T-helper 2 cell treated with Interferon-gamma antibody and Interleukin-4, amounts not matched to agents 5 μg/mL and 100 μg/mL, for 36 hours (primary cell): ENCODE measurements around the gene NUDT1.
A peak's percentile ranks its signal among the peaks of the same experiment; 100 is the strongest.

Experiments used
- DNase-seq: peaks from one replicate; pipeline ENCODE4 v3.0.0; 2021; ENCODE audit warnings: low spot score
- H3K27ac Mint-ChIP-seq: one replicate; pipeline ENCODE4 v1.8.0; 2021; ENCODE audit warnings: mild to moderate bottlenecking, mixed read lengths
- H3K27me3 Mint-ChIP-seq: one replicate; pipeline ENCODE4 v1.8.0; 2021; ENCODE audit warnings: low read depth, mixed read lengths
- H3K36me3 Mint-ChIP-seq: one replicate; pipeline ENCODE4 v1.8.0; 2021; ENCODE audit warnings: low read depth, mixed read lengths
- H3K4me1 Mint-ChIP-seq: one replicate; pipeline ENCODE4 v1.8.0; 2021; ENCODE audit warnings: low read depth, mixed read lengths
- H3K4me3 Mint-ChIP-seq: one replicate; pipeline ENCODE4 v1.8.0; 2022; ENCODE audit warnings: mild to moderate bottlenecking, moderate library complexity, mixed read lengths
- H3K9me3 Mint-ChIP-seq: one replicate; pipeline ENCODE4 v1.8.0; 2021; ENCODE audit warnings: mixed read lengths

NUDT1 gene

DNA sequence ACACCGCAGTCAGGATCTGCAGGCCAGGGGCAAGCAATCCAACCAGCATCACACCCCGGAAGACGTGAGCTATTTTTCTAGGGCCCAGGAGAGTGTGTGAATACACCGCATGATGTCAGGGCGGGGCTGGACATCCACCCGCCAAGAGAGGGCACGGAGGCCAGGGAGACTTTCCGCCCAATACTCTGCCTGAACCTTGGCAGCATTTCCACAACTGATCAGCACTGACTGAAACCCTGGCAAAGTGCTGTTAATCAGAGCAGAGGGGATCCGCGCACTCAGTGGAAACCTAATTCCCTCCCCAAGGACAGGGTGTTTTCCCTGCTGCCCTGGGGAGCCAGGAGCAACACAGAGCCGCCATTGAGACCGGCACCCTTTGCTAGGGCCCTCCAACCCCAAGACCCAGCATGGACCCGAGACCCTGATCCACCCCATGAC lies 17.5 kb upstream of the NUDT1 start:
- no peak overlapping the region for H3K27ac Mint-ChIP-seq
- H3K27me3 Mint-ChIP-seq, result no peaks in the 10 kb centered on the region
- no peak for DNase-seq
- H3K36me3 Mint-ChIP-seq, result peaks cover 27% of the 10 kb centered on the region
- H3K4me3 Mint-ChIP-seq, result no peak overlapping the region
- peaks cover under 1% of the 10 kb centered on the region for H3K4me1 Mint-ChIP-seq
- H3K9me3 Mint-ChIP-seq, result no peaks in the 10 kb centered on the region

DNA sequence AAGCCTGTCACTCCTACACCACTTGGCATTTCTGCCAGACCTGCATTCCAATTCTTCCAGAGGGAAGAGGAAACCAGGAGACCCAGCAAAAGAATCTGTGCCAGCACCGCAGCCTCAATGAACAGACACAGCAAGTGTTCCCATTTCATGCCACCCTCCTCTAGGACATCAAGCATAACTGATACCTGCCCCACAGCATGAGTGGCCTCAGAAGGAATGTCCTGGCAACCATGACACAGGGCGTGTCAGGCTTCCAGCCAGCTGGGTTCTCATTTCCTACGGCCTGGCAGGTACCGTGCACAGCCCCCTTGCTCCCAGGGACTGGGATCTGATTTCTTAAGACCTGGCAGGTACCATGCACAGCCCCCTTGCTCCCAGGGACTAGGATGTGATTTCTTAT lies 17.1 kb upstream of the NUDT1 start:
- DNase-seq, result no peak
- H3K4me3 Mint-ChIP-seq, result no peak overlapping the region
- no peak overlapping the region for H3K27ac Mint-ChIP-seq
- H3K4me1 Mint-ChIP-seq, result peaks cover 4% of the 10 kb centered on the region
- H3K27me3 Mint-ChIP-seq, result no peaks in the 10 kb centered on the region
- no peaks in the 10 kb centered on the region for H3K9me3 Mint-ChIP-seq
- H3K36me3 Mint-ChIP-seq, result peaks cover 29% of the 10 kb centered on the region

DNA sequence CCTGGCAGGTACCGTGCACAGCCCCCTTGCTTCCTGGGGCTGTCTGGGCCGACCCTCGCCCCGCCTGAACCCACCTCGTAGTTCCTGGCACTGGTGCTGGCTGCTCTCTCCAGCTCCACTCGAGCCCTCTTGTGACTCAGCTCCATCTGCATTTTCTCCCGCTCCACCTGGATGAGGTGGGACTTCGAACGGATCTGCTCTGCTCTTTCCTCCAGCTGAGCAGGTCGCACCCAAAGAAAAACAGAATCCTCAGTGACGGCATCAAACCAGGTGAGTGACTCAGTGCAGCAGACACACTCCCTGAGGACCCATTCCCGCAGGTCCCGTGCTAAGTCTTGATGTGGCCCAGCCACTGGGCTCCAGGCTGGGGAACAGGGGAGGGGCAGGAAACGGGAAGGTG lies 16.7 kb upstream of the NUDT1 start:
- peaks cover 4% of the 10 kb centered on the region for H3K4me1 Mint-ChIP-seq
- H3K9me3 Mint-ChIP-seq, result no peaks in the 10 kb centered on the region
- no peak for DNase-seq
- peaks cover 29% of the 10 kb centered on the region for H3K36me3 Mint-ChIP-seq
- H3K27ac Mint-ChIP-seq, result no peak overlapping the region
- no peaks in the 10 kb centered on the region for H3K27me3 Mint-ChIP-seq
- no peak overlapping the region for H3K4me3 Mint-ChIP-seq

DNA sequence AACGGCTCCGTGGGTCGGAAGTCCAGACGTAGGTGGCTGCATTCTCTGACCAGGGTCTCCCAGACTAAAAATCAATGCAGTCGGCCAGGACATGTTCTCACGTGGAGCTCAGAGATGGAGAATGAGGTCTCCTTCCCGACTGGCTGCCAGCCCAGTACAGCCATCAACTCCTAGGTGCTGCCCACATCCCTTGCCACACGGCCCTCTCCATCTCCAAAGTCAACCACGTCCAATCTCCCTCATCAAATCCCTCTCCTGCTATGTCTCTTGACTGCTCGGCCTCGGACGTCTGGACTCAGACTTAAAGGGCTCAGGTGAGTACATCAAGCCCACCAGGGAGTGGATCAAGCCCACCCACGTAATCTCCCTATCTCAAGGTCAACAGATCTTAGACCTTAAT lies 16.2 kb upstream of the NUDT1 start:
- no peak for DNase-seq
- no peak overlapping the region for H3K4me3 Mint-ChIP-seq
- H3K27ac Mint-ChIP-seq, result no peak overlapping the region
- no peaks in the 10 kb centered on the region for H3K27me3 Mint-ChIP-seq
- no peaks in the 10 kb centered on the region for H3K9me3 Mint-ChIP-seq
- H3K36me3 Mint-ChIP-seq, result peaks cover 29% of the 10 kb centered on the region
- H3K4me1 Mint-ChIP-seq, result peaks cover 4% of the 10 kb centered on the region

DNA sequence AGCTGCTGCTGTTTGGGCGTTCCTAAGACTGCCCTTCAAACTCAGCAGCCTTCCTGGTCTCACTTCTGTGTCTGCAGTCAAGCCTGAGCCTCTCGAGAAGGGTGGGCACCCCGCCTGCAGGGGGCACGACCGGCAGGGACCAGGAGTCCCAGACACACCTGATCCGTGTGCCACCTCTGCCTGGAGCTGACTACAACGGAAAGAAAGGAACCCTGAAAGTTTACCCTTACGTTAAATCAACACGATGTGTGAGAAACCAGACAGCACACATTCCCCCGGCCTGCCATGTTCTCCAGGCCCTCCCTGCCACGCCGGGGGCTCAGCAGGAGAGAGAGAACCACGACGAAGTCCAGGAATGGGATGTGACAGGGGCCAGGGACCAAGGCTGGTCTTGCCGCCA lies 14.3 kb upstream of the NUDT1 start:
- peaks cover 22% of the 10 kb centered on the region for H3K36me3 Mint-ChIP-seq
- H3K27me3 Mint-ChIP-seq, result no peaks in the 10 kb centered on the region
- DNase-seq, result no peak
- H3K9me3 Mint-ChIP-seq, result no peaks in the 10 kb centered on the region
- no peak overlapping the region for H3K4me3 Mint-ChIP-seq
- H3K4me1 Mint-ChIP-seq, result peaks cover 8% of the 10 kb centered on the region
- no peak overlapping the region for H3K27ac Mint-ChIP-seq

DNA sequence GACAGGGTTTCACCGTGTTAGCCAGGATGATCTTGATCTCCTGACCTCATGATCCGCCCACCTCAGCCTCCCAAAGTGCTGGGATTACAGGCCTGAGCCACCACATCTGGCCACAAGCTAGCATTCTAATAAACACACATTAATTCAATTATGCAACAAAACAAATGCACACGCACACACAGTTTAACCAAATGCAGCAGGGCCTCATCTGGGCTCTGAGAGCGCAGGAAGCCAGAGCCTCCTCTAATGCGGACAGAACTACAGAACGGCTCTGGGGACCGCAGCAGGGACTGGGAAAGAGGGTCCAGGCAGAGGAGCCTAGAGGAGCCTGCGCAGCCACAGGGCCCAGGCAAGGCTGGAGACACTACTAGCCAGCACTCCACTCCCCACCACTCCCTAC lies 13.1 kb upstream of the NUDT1 start:
- H3K27me3 Mint-ChIP-seq, result no peaks in the 10 kb centered on the region
- H3K36me3 Mint-ChIP-seq, result peaks cover 23% of the 10 kb centered on the region
- peaks cover 14% of the 10 kb centered on the region for H3K4me1 Mint-ChIP-seq
- no peaks in the 10 kb centered on the region for H3K9me3 Mint-ChIP-seq
- H3K27ac Mint-ChIP-seq, result no peak overlapping the region
- DNase-seq, result no peak
- H3K4me3 Mint-ChIP-seq, result no peak overlapping the region

DNA sequence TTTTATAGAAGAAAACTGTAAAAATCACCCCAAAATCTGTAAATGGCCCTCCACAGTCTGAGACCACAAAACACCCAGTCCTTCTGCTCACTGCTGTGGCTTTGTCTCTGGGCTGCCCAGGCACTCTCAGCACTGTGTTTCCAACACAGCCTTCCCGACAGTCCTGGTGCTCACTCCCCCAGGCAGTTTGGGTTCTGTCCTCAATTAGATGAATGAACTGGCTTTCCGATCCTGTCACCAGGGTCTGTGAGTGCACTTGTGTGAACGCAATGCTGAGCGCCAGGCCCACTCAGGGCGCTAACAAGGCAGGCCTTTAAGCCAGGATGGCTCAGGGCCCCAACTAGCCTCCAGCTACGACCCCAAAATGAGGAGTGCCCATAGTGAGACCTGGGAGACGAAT lies 12.6 kb upstream of the NUDT1 start:
- no peaks in the 10 kb centered on the region for H3K27me3 Mint-ChIP-seq
- H3K27ac Mint-ChIP-seq, result no peak overlapping the region
- H3K9me3 Mint-ChIP-seq, result no peaks in the 10 kb centered on the region
- peaks cover 20% of the 10 kb centered on the region for H3K36me3 Mint-ChIP-seq
- peak overlapping the region; percentile 36 for H3K4me3 Mint-ChIP-seq
- DNase-seq, result no peak
- H3K4me1 Mint-ChIP-seq, result peaks cover 15% of the 10 kb centered on the region

DNA sequence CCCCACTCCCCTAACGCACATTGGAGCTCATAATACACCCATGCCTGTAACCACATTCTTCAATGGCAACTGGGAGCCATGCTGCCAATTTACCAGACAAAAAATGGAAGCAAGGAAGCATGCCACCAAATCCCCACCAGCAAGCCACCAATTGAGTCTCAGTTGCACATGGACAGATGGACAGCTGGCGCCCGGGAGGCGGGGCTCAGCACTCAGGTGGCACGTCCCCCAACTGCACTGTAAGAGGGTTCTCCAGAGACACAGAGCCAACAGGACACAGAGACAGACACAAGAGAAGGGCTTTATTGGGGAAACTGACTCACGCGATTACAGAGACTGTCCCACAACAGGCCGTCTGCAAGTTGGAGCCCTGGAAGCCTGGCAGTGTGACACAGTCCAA lies 11.8 kb upstream of the NUDT1 start:
- Mint-ChIP-seq H3K27me3 (no peaks in the 10 kb centered on the region), H3K36me3 (peaks cover 23% of the 10 kb centered on the region), H3K9me3 (no peaks in the 10 kb centered on the region), H3K4me3 (peak overlapping the region; percentile 36), H3K27ac (no peak overlapping the region), H3K4me1 (peaks cover 15% of the 10 kb centered on the region)
- DNase-seq, result no peak

DNA sequence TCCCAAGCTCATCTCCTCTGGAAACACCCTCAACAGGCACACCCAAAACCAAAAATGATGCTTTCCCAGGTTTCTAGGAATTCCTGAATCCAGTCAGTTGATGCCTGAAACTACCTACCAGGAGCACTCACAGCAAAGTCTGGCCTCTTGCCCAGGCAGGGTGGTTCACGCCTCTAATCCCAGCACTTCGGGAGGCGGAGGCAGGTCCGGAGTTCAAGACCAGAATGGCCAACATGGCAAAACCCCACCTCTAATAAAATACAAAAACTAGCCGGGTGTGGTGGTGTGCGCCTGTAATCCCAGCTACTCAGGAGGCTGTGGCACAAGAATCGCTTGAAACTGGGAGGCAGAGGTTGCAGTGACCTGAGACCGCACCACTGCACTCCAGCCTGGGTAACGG lies 11.1 kb upstream of the NUDT1 start:
- DNase-seq, result no peak
- Mint-ChIP-seq H3K4me3 (no peak overlapping the region), H3K36me3 (peaks cover 21% of the 10 kb centered on the region), H3K9me3 (no peaks in the 10 kb centered on the region), H3K4me1 (peaks cover 15% of the 10 kb centered on the region), H3K27ac (no peak overlapping the region), H3K27me3 (no peaks in the 10 kb centered on the region)

DNA sequence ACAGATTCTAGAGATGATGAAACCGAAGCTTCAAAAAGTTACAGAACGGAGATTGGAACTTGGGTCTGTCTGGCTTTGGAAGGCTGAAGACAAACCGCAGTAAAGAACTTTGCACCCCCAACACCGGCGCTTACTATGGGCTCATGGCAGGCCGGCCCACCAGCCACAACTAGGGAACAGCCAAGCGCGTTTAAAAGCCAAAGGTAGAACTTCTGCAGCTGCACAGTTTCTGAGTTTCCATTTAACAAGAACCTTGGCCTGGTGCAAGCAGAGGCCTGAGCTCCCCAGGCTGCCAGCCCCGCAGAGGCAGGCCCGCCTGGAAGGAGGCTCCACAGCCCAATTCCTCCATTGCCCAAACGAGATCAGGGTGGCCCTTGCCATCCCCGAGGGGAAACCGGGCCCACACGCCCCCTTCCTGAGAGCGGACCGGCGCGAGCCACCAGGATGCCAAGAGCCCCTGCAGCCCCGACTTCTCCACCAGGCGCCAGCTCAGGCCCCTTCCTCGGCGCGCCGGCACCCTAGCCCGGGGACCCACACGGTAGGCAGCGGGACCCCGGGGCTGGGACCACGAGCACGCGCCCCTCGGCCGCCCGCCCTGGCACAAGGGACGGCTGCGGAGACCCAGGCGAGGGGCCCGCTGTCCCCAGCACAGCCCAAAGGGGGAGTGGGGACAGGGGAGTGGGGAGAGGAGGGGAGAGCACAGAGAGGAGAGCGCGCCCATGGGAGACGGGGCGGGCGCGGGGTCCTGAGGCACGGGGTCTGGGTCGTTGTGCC lies 9.8 kb upstream of the NUDT1 start:
- Mint-ChIP-seq H3K27me3 (no peaks in the 10 kb centered on the region), H3K36me3 (peaks cover 21% of the 10 kb centered on the region), H3K4me1 (peaks cover 15% of the 10 kb centered on the region), H3K4me3 (peak overlapping the region; percentile 76), H3K9me3 (no peaks in the 10 kb centered on the region), H3K27ac (peak overlapping the region; percentile 81)
- peak; percentile 16 for DNase-seq

DNA sequence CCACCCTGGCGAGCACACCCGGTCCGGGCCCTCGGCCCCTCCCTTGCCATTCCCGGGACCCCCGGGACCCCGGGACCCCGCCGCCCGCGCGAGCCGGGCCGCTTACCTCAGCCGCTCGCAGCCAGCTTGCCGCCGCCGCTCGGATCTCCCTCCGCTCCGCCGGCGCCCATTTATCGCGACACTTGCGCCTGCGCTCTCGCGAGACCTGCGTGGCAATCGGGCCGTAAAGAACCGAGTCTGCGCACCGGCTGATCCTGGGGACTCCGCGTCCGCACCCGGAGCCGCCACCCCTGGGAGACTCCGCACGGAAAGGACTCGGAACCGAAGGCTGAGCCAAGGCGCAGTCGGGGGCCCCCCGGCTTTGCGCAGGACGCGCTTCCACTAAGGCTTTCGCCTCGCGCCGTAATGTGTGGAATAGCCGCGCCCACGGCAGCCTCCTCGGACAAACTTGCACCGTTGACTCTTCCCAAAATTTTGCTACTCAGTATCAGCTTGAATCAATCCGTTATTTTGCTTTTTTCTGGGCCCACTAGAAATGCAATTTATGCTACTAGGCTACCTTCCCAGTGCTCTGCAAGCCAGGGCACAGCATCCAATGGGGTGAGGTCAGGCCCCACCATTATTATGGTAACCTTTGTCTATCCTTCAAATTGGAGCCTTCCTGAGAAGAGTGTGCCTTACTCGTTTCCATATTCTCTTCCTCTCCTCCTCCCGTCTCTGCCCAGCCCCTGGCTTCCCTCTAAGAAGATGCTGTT lies 9.1 kb upstream of the NUDT1 start, which contains the start of gene MAD1L1:
TSS of gene MAD1L1 (minus strand) at position 180 of the 755 bp plus-strand sequence. CDS start 2,812 bp downstream, outside the sequence.
- Mint-ChIP-seq H3K27me3 (no peaks in the 10 kb centered on the region), H3K9me3 (no peaks in the 10 kb centered on the region), H3K4me1 (peaks cover 15% of the 10 kb centered on the region), H3K27ac (peak within 1 kb of the TSS; percentile 88), H3K36me3 (peaks cover 21% of the 10 kb centered on the region), H3K4me3 (peak within 1 kb of the TSS; percentile 89)
- peak; percentile 87 for DNase-seq

DNA sequence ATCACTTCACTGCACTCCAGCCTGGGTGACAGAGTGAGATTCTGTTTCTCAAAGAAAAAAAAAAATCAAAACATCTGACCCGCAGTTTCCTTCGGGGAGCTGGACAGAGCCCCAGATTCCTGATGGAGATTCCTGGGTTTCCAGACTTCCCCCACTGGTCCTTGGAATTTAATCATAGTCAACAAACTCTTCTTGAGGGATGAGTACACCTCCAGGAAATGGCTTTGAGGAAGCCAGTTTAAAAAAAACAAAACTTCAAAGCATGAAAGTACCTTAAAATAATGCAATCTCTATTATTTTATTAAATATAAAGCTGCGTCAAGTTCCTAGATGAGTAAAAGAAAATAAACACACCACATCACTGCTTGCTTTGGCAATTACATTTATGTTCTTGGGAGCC lies 8.1 kb upstream of the NUDT1 start:
- H3K4me3 Mint-ChIP-seq, result peak overlapping the region; percentile 73
- peak overlapping the region; percentile 60 for H3K27ac Mint-ChIP-seq
- no peaks in the 10 kb centered on the region for H3K9me3 Mint-ChIP-seq
- peaks cover 27% of the 10 kb centered on the region for H3K36me3 Mint-ChIP-seq
- no peak for DNase-seq
- peaks cover 15% of the 10 kb centered on the region for H3K4me1 Mint-ChIP-seq
- H3K27me3 Mint-ChIP-seq, result no peaks in the 10 kb centered on the region

DNA sequence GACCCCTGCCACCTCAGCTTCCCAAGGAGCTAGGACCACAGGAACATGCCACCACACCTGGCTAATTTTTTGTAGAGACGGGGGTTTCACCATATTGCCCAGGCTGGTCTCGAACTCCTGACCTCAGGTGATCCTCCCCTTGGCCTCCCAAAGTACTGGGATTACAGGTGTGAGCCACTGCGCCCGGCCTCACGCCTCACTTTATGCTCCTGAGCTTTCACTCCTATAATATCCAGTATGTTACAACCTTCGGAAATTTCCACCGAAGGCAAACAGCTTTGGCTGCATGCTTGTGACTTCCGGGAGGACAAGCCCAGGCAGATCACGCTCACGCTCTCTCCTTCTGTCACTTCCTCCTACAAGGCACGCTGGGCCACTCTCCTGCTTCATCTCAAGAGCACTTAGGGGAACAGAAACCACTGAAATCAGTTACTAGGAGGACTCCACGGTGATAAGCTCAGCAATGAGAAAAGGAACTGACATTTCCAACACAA lies 4.9 kb upstream of the NUDT1 start:
- H3K4me1 Mint-ChIP-seq, result peaks cover 8% of the 10 kb centered on the region
- H3K4me3 Mint-ChIP-seq, result no peak overlapping the region
- H3K27ac Mint-ChIP-seq, result no peak overlapping the region
- no peaks in the 10 kb centered on the region for H3K9me3 Mint-ChIP-seq
- peaks cover 27% of the 10 kb centered on the region for H3K36me3 Mint-ChIP-seq
- no peak for DNase-seq
- H3K27me3 Mint-ChIP-seq, result no peaks in the 10 kb centered on the region

DNA sequence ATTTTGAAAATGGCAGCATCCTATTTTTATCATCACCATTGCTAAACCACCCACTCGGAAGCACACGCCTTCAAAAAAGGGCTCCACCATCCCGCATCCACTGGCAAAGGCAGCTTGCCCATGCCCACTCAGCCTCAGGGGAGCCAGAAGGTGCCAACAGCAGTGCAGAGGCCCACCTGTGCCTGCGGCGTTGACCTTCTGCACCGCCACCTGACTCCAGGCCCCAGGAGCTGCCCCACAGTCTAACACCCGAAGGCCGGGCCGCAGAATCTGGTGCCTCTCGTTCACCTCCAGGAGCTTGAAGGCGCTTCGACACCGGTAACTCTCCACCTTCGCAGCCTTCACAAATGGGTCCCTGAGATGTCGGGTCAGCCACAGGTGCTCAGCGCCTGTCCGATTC lies 2.8 kb upstream of the NUDT1 start:
- peaks cover 25% of the 10 kb centered on the region for H3K36me3 Mint-ChIP-seq
- no peaks in the 10 kb centered on the region for H3K27me3 Mint-ChIP-seq
- no peak overlapping the region for H3K27ac Mint-ChIP-seq
- H3K4me3 Mint-ChIP-seq, result no peak overlapping the region
- no peak for DNase-seq
- no peaks in the 10 kb centered on the region for H3K9me3 Mint-ChIP-seq
- H3K4me1 Mint-ChIP-seq, result peaks cover 5% of the 10 kb centered on the region
